H9 (cell line): Measurements from ENCODE around the gene CD52. TPM values are rescaled to one million over a fixed set of nuclear protein-coding genes. Genes with fewer than 3 reads are reported as not detected.
A peak's percentile ranks its signal among the peaks of the same experiment; 100 is the strongest.

Experiments used
- DNase-seq: peaks from one replicate; pipeline ENCODE4 v3.0.0-alpha.2; 2017
- H2AFZ ChIP-seq: one replicate; pipeline ENCODE4 v1.6.1; 2013; ENCODE audit warnings: mild to moderate bottlenecking, low read length, control low read depth, moderate library complexity
- H2AK5ac ChIP-seq: 2 replicates; pipeline ENCODE4 v1.6.1; 2013; ENCODE audit warnings: low read length, control low read depth, mixed read lengths; ENCODE audit not compliant: insufficient read length
- H2BK120ac ChIP-seq: one replicate; pipeline ENCODE4 v1.6.1; 2013; ENCODE audit warnings: low read depth, mild to moderate bottlenecking, low read length, control low read depth, inconsistent platforms; ENCODE audit not compliant: poor library complexity, severe bottlenecking
- H2BK12ac ChIP-seq: 2 replicates; pipeline ENCODE4 v1.6.1; 2013; ENCODE audit warnings: low read length, control low read depth, mixed read lengths, low read depth; ENCODE audit not compliant: insufficient read length
- H2BK15ac ChIP-seq: 2 replicates; pipeline ENCODE4 v1.6.1; 2013; ENCODE audit warnings: low read depth, low read length, control low read depth
- H2BK20ac ChIP-seq: one replicate; pipeline ENCODE4 v1.6.1; 2013; ENCODE audit warnings: low read depth, mild to moderate bottlenecking, low read length, control low read depth, inconsistent platforms; ENCODE audit not compliant: poor library complexity, severe bottlenecking
- H2BK5ac ChIP-seq: 2 replicates; pipeline ENCODE4 v1.6.1; 2013; ENCODE audit warnings: low read length, control low read depth, mixed read lengths; ENCODE audit not compliant: insufficient read length
- H3K14ac ChIP-seq: 2 replicates; pipeline ENCODE4 v1.6.1; 2013; ENCODE audit warnings: low read length, control low read depth; ENCODE audit not compliant: insufficient read depth
- H3K18ac ChIP-seq: 2 replicates; pipeline ENCODE4 v1.6.1; 2013; ENCODE audit warnings: low read depth, mild to moderate bottlenecking, mixed read lengths, low read length, control low read depth; ENCODE audit not compliant: insufficient read length
- H3K23ac ChIP-seq: 2 replicates; pipeline ENCODE4 v1.6.1; 2013; ENCODE audit warnings: low read length, control low read depth, mixed read lengths, low read depth; ENCODE audit not compliant: insufficient read length
- H3K23me2 ChIP-seq: 2 replicates; pipeline ENCODE4 v1.6.1; 2013; ENCODE audit warnings: low read depth, mild to moderate bottlenecking, mixed read lengths, low read length, control low read depth; ENCODE audit not compliant: insufficient read length, poor library complexity, severe bottlenecking
- H3K27ac ChIP-seq: 2 replicates; pipeline ENCODE4 v1.5.1; 2013; ENCODE audit warnings: low read length, control low read depth, mixed read lengths, low read depth; ENCODE audit not compliant: insufficient read length
- H3K27me3 ChIP-seq: 2 replicates; pipeline ENCODE4 v1.6.1; 2013; ENCODE audit warnings: low read length, control low read depth, inconsistent platforms; ENCODE audit not compliant: insufficient read depth
- H3K4ac ChIP-seq: 2 replicates; pipeline ENCODE4 v1.6.1; 2013; ENCODE audit warnings: low read depth, mild to moderate bottlenecking, control low read depth, inconsistent platforms, low read length, moderate library complexity
- H3K4me1 ChIP-seq: 2 replicates; pipeline ENCODE4 v1.6.1; 2013; ENCODE audit warnings: low read length, control low read depth, inconsistent platforms; ENCODE audit not compliant: insufficient read depth
- H3K4me2 ChIP-seq: 2 replicates; pipeline ENCODE4 v1.6.1; 2013; ENCODE audit warnings: low read length, control low read depth, mixed read lengths; ENCODE audit not compliant: insufficient read length, insufficient read depth
- H3K56ac ChIP-seq: 2 replicates; pipeline ENCODE4 v1.6.1; 2013; ENCODE audit warnings: low read depth, mild to moderate bottlenecking, mixed read lengths, low read length, control low read depth; ENCODE audit not compliant: insufficient read length
- H3K79me1 ChIP-seq: 2 replicates; pipeline ENCODE4 v1.6.1; 2013; ENCODE audit warnings: low read depth, mild to moderate bottlenecking, moderate library complexity, low read length, control low read depth, inconsistent platforms; ENCODE audit not compliant: insufficient read depth, poor library complexity, severe bottlenecking
- H3K79me2 ChIP-seq: 2 replicates; pipeline ENCODE4 v1.6.1; 2013; ENCODE audit warnings: low read length, control low read depth, inconsistent platforms; ENCODE audit not compliant: insufficient read depth
- H3K9ac ChIP-seq: 2 replicates; pipeline ENCODE4 v1.6.1; 2013; ENCODE audit warnings: low read length, control low read depth, mixed read lengths; ENCODE audit not compliant: insufficient read length; ENCODE audit errors: extremely low read depth
- H3K9me3 ChIP-seq: one replicate; pipeline ENCODE4 v1.6.1; 2013; ENCODE audit warnings: low read depth, low read length, inconsistent platforms; ENCODE audit not compliant: control insufficient read depth
- H3T11ph ChIP-seq: one replicate; pipeline ENCODE4 v1.6.1; 2013; ENCODE audit warnings: mild to moderate bottlenecking, low read length, control low read depth, inconsistent platforms
- H4K20me1 ChIP-seq: one replicate; pipeline ENCODE4 v1.6.1; 2013; ENCODE audit not compliant: control insufficient read depth, insufficient read length, insufficient read depth
- H4K5ac ChIP-seq: 2 replicates; pipeline ENCODE4 v1.6.1; 2013; ENCODE audit warnings: low read depth, mild to moderate bottlenecking, mixed read lengths, low read length, control low read depth; ENCODE audit not compliant: insufficient read length
- H4K8ac ChIP-seq: replicated peaks from 2 replicates; pipeline ENCODE4 v1.6.1; 2013; ENCODE audit warnings: low read length, control low read depth, mixed read lengths, low read depth; ENCODE audit not compliant: insufficient read length
- H4K91ac ChIP-seq: 2 replicates; pipeline ENCODE4 v1.6.1; 2013; ENCODE audit warnings: low read depth, mild to moderate bottlenecking, moderate library complexity, mixed read lengths, low read length, control low read depth; ENCODE audit not compliant: insufficient read length
- H3K27ac Mint-ChIP-seq, 3 experiments: 2 replicates in 2 of 3; 3 replicates in 1 of 3; pipeline ENCODE4 v1.8.0; 2020 to 2021; ENCODE audit warnings: mixed read lengths in 3 of 3, mild to moderate bottlenecking in 1 of 3, moderate library complexity in 1 of 3
- H3K27me3 Mint-ChIP-seq: 2 replicates; pipeline ENCODE4 v1.8.0; 2021; ENCODE audit warnings: low read depth, mild to moderate bottlenecking, moderate library complexity, mixed read lengths
- H3K36me3 Mint-ChIP-seq, 3 experiments: 2 replicates in 2 of 3; 3 replicates in 1 of 3; pipeline ENCODE4 v1.8.0; 2020 to 2021; ENCODE audit warnings: low read depth in 3 of 3, mixed read lengths in 3 of 3; ENCODE audit not compliant: insufficient read depth in 1 of 3
- H3K4me1 Mint-ChIP-seq, 2 experiments: 2 replicates each; pipeline ENCODE4 v1.8.0; 2020; ENCODE audit warnings: mixed read lengths in 2 of 2
- H3K4me3 Mint-ChIP-seq, 2 experiments: 2 replicates in 1 of 2; 3 replicates in 1 of 2; pipeline ENCODE4 v1.8.0; 2020 to 2021; ENCODE audit warnings: mild to moderate bottlenecking in 2 of 2, mixed read lengths in 2 of 2, moderate library complexity in 1 of 2
- H3K9me3 Mint-ChIP-seq, 2 experiments: 2 replicates in 1 of 2; 3 replicates in 1 of 2; pipeline ENCODE4 v1.8.0; 2020; ENCODE audit warnings: mild to moderate bottlenecking in 2 of 2, mixed read lengths in 2 of 2, moderate library complexity in 1 of 2
- CTCF ChIP-seq: fragments of 200-600 bp; sonication (generic); conservative IDR thresholded peaks from 3 replicates; pipeline ENCODE4 v1.8.0; 2021; ENCODE audit warnings: antibody characterized with exemption, mild to moderate bottlenecking
- WGBS: extraction: QIAGEN DNeasy Blood & Tissue Kit; methylation state at CpG from one replicate; pipeline ENCODE4 v1.1.7; 2013; ENCODE audit warnings: missing lambda C conversion rate, low lambda C conversion rate, mixed read lengths; ENCODE audit not compliant: insufficient read length; ENCODE audit errors: extremely low coverage; 5-methylcytosine and 5-hydroxymethylcytosine counted together
- total RNA-seq: library from RNA; stranded (reverse); gene quantifications from 2 replicates; pipeline ENCODE4 v1.2.1, GENCODE V29; 2021

CD52 gene
- total RNA-seq, 1 experiment from 2014 or later: 4.1 TPM

GRCh38 chr1:26285366-26286063 lies 32.2 kb upstream of the CD52 start:
- no peak overlapping the region for H3K27ac ChIP-seq
- no peak overlapping the region for H3K27ac Mint-ChIP-seq
- no CpG with 5 or more reads among the region's 19 CpGs for WGBS
- no peak overlapping the region for H2BK120ac ChIP-seq
- peak; percentile 89 for DNase-seq
- peak; percentile 79 for TF ChIP-seq CTCF
- no peak overlapping the region for H4K8ac ChIP-seq
- no peak overlapping the region for H2BK12ac ChIP-seq
- peaks cover 8% of the 10 kb centered on the region; the same call in 1 of the 2 replicates for H3K4me1 ChIP-seq
- peaks cover 2% of the 10 kb centered on the region for H4K20me1 ChIP-seq
- no peak overlapping the region for H3K9ac ChIP-seq
- no peak overlapping the region for H4K91ac ChIP-seq
- H3K27me3 ChIP-seq: no peaks in the 10 kb centered on the region
- no peak overlapping the region for H3K4me2 ChIP-seq
- H4K5ac ChIP-seq: no peak overlapping the region
- no peaks in the 10 kb centered on the region for H3K79me2 ChIP-seq
- H3K56ac ChIP-seq: no peak overlapping the region
- H3K18ac ChIP-seq: no peak overlapping the region
- no peak overlapping the region for H2BK20ac ChIP-seq
- no peak overlapping the region for H3K14ac ChIP-seq
- H3K27me3 Mint-ChIP-seq: no peaks in the 10 kb centered on the region; the same call in 1 of the 2 replicates
- H3K4ac ChIP-seq: no peak overlapping the region
- H3K4me3 Mint-ChIP-seq: no peak overlapping the region; a peak in 1 of 5 replicates
- no peaks in the 10 kb centered on the region for H3K9me3 ChIP-seq
- H3T11ph ChIP-seq: no peak overlapping the region
- H3K4me1 Mint-ChIP-seq: peaks cover 46 to 52% of the 10 kb centered on the region in 2 experiments
- no peak overlapping the region for H2BK5ac ChIP-seq
- no peak overlapping the region for H2AFZ ChIP-seq
- no peaks in the 10 kb centered on the region for H3K79me1 ChIP-seq
- peaks cover 2% of the 10 kb centered on the region for H3K23me2 ChIP-seq
- peaks cover 8 to 11% (median 11%) of the 10 kb centered on the region in 3 experiments; a peak in 6 of 7 replicates for H3K36me3 Mint-ChIP-seq
- H2AK5ac ChIP-seq: no peak overlapping the region
- no peak overlapping the region for H3K23ac ChIP-seq
- H3K9me3 Mint-ChIP-seq: no peaks in the 10 kb centered on the region; a peak in 1 of 5 replicates
- no peak overlapping the region for H2BK15ac ChIP-seq
